Fibroblast of lung (primary cell): ENCODE data around the gene CCNY. TPM values are rescaled to one million over a fixed set of nuclear protein-coding genes. Genes with fewer than 3 reads are reported as not detected.

Experiments
- DNase-seq, 2 donors: peaks; one replicate each; pipeline versions ENCODE4 v3.0.0 to v3.0.0-alpha.2; 2010; ENCODE audit warnings: low read depth in 2 of 2
- H2AFZ ChIP-seq: 2 replicates; pipeline ENCODE4 v1.5.1; 2012; ENCODE audit warnings: low read length, control low read depth, inconsistent platforms
- H3K27ac ChIP-seq: 2 replicates; pipeline ENCODE4 v1.5.1; 2011; ENCODE audit warnings: low read length, control low read depth; ENCODE audit not compliant: insufficient read depth
- H3K27me3 ChIP-seq: 2 replicates; pipeline ENCODE4 v1.5.1; 2011; ENCODE audit warnings: mild to moderate bottlenecking, low read length; ENCODE audit not compliant: control insufficient read depth, insufficient read depth
- H3K36me3 ChIP-seq: 2 replicates; pipeline ENCODE4 v1.5.1; 2011; ENCODE audit warnings: low read length; ENCODE audit not compliant: control insufficient read depth, insufficient read depth
- H3K4me1 ChIP-seq: 2 replicates; pipeline ENCODE4 v1.5.1; 2011; ENCODE audit warnings: low read length; ENCODE audit not compliant: control insufficient read depth, insufficient read depth; ENCODE audit errors: extremely low read depth
- H3K4me2 ChIP-seq: 2 replicates; pipeline ENCODE4 v1.5.1; 2011; ENCODE audit warnings: low read length, control low read depth; ENCODE audit not compliant: insufficient read depth; ENCODE audit errors: extremely low read depth
- H3K4me3 ChIP-seq, 4 experiments: fragments of 200-600 bp in 1 of 4; sonication (generic) in 1 of 4; replicated peaks in 1 of 4; 2 replicates each; pipeline ENCODE4 v1.5.1; 2011 to 2016; ENCODE audit warnings: low read length in 4 of 4, low read depth in 3 of 4, mild to moderate bottlenecking in 3 of 4, control low read depth in 2 of 4, inconsistent platforms in 1 of 4, mixed read lengths in 1 of 4; ENCODE audit not compliant: insufficient read depth in 1 of 4; ENCODE audit errors: control extremely low read depth in 1 of 4
- H3K79me2 ChIP-seq: 2 replicates; pipeline ENCODE4 v1.5.1; 2012; ENCODE audit warnings: mild to moderate bottlenecking, low read length, inconsistent platforms; ENCODE audit not compliant: control insufficient read depth, insufficient read depth
- H3K9ac ChIP-seq: 2 replicates; pipeline ENCODE4 v1.5.1; 2011; ENCODE audit warnings: mild to moderate bottlenecking, low read length, control low read depth; ENCODE audit not compliant: insufficient read depth
- H3K9me3 ChIP-seq: 2 replicates; pipeline ENCODE4 v1.5.1; 2012; ENCODE audit warnings: low read depth, low read length; ENCODE audit not compliant: control insufficient read depth, insufficient read depth
- H4K20me1 ChIP-seq: 2 replicates; pipeline ENCODE4 v1.5.1; 2011; ENCODE audit warnings: low read length; ENCODE audit not compliant: control insufficient read depth, insufficient read depth; ENCODE audit errors: extremely low read depth
- EZH2 ChIP-seq: IDR thresholded peaks from 2 replicates; pipeline ENCODE4 v1.5.1; 2012; ENCODE audit warnings: low read length, control low read depth, mild to moderate bottlenecking; ENCODE audit errors: missing control alignments
- polyA plus RNA-seq, 2 donors: library from polyadenylated mRNA; depleted of rRNA in 1 of 2; stranded (reverse) in 1 of 2; unstranded in 1 of 2; fragments of >200 nt; gene quantifications; 2 replicates each; pipeline ENCODE4 v1.2.1, GENCODE V29; 2011 to 2012; ENCODE audit warnings: missing spikeins in 1 of 2
- total RNA-seq: library from RNA; depleted of rRNA; stranded (reverse); fragments of >200 nt; gene quantifications from 2 replicates; pipeline ENCODE4 v1.2.1, GENCODE V29; 2014
- TF ChIP-seq, protein P1 (sequence below), 2 donors: IDR thresholded peaks in 1 of 2; conservative IDR thresholded peaks in 1 of 2; 1 replicate in 1 of 2; 2 replicates in 1 of 2; pipeline ENCODE4 v1.5.1; 2011 to 2012; ENCODE audit warnings: low read length in 2 of 2, control low read depth in 1 of 2, inconsistent platforms in 1 of 2, low read depth in 1 of 2, mild to moderate bottlenecking in 1 of 2

The CCNY gene
- total and polyA plus RNA-seq, 2 donors (not counting 1 experiment from before 2014, with no cell fraction given), result 34.7 to 66.4 TPM

DNA sequence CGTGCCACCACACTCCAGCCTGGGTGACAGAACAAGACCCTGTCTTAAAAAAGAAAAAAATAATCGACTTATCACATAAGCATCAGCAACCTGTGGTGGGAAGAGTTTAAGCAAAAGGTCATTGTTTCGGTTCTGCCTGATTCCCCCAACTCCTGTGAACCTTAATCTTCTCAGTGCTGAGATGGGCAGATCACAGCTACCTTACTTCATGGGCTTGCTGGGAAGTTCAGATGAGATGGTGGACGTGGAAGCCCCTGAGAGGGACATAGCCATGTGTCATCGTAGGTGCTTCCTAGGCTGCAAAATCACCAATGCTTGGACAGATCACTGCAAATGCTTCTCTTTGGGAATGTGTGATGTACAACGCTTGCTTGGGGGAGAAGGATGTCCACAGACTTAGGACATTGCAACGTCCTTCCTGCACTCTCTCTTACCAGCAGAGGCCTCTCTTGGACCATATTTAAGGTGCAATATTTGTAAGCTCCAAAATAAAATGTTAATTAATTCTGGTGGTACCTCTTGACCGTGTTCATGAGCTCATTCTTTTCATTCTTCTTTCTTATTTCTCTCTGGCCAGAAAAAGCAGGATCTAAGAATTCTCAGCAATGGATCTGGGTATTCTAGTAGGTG is 277.4 kb downstream of the CCNY start:
- Histone ChIP-seq H2AFZ (no peak overlapping the region), H3K79me2 (no peaks in the 10 kb centered on the region), H3K4me2 (no peak overlapping the region), H3K4me3 (no peak overlapping the region), H3K27me3 (no peaks in the 10 kb centered on the region), H3K4me1 (no peaks in the 10 kb centered on the region), H3K27ac (no peak overlapping the region), H3K9ac (no peak overlapping the region), H3K9me3 (no peaks in the 10 kb centered on the region), H4K20me1 (no peaks in the 10 kb centered on the region), H3K36me3 (no peaks in the 10 kb centered on the region)
- DNase-seq, result peak; percentile 32 to 39
- no peak for TF ChIP-seq EZH2
- TF ChIP-seq, protein P1, sequence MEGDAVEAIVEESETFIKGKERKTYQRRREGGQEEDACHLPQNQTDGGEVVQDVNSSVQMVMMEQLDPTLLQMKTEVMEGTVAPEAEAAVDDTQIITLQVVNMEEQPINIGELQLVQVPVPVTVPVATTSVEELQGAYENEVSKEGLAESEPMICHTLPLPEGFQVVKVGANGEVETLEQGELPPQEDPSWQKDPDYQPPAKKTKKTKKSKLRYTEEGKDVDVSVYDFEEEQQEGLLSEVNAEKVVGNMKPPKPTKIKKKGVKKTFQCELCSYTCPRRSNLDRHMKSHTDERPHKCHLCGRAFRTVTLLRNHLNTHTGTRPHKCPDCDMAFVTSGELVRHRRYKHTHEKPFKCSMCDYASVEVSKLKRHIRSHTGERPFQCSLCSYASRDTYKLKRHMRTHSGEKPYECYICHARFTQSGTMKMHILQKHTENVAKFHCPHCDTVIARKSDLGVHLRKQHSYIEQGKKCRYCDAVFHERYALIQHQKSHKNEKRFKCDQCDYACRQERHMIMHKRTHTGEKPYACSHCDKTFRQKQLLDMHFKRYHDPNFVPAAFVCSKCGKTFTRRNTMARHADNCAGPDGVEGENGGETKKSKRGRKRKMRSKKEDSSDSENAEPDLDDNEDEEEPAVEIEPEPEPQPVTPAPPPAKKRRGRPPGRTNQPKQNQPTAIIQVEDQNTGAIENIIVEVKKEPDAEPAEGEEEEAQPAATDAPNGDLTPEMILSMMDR (conservative IDR thresholded peaks at IDR 0.05 in 1 of 2, IDR thresholded peaks at IDR 0.05 in 1 of 2; ENCODE audit: low read depth in 1 of 2, low read length in 2 of 2), result peak; percentile 41 to 50

DNA sequence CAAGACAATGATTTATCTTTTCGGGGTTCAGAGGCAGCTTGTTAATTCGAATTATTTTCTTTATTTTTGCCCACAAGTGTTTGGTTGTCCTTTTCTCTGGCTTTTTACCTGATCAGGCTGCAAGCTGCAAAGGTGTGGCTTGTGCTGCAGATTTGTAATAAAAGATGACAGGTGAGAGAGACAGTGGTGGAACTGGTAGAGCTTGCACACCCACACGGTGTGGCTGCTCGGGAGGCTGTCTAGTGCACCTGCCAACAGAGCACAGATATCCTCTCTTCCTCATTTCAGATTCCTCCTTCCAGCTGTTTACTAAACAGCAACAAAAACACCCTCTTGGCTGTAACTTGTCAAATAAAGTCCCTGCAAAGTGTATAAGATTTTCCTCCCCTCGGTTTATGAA is 278.0 kb downstream of the CCNY start:
- Histone ChIP-seq H4K20me1 (no peaks in the 10 kb centered on the region), H3K27ac (no peak overlapping the region), H3K79me2 (no peaks in the 10 kb centered on the region), H3K4me3 (no peak overlapping the region), H3K9me3 (no peaks in the 10 kb centered on the region), H3K9ac (no peak overlapping the region), H3K4me2 (no peak overlapping the region), H3K27me3 (no peaks in the 10 kb centered on the region), H3K4me1 (no peaks in the 10 kb centered on the region), H3K36me3 (no peaks in the 10 kb centered on the region), H2AFZ (no peak overlapping the region)
- no peak for DNase-seq
- no peak for TF ChIP-seq EZH2
- TF ChIP-seq, protein P1 (conservative IDR thresholded peaks at IDR 0.05 in 1 of 2, IDR thresholded peaks at IDR 0.05 in 1 of 2; ENCODE audit: low read depth in 1 of 2, low read length in 2 of 2), result no peak

Other genes starting within 250 kb of the CCNY start
- 21.3 and 22.8 TPM in 2 replicates for gene CUL2, start 246.2 kb upstream of the CCNY start, total RNA-seq
- gene CUL2, start 246.2 kb upstream of the CCNY start, polyA plus RNA-seq, result 36.0 TPM in 2 replicates
- gene CREM, start 209.7 kb upstream of the CCNY start, total RNA-seq, result 25.7 and 29.9 TPM in 2 replicates
- 32.1 and 39.9 TPM in 2 replicates for gene CREM, start 209.7 kb upstream of the CCNY start, polyA plus RNA-seq